Activated CD8-positive, alpha-beta memory T cell treated with anti-CD3 and anti-CD28 coated beads for 36 hours (primary cell): ENCODE data around the gene TM7SF3. TPM values are rescaled to one million over a fixed set of nuclear protein-coding genes. Genes with fewer than 3 reads are reported as not detected.

Experiments
- CTCF ChIA-PET: fragments of 350-600 bp; sonication (Branson Sonifier 250); formaldehyde crosslinking; loops from one replicate; lab custom pipeline; 2021; ENCODE audit warnings: antibody characterized with exemption; lab: Charles Lee
- POLR2A ChIA-PET: fragments of 350-600 bp; sonication (Branson Sonifier 250); formaldehyde crosslinking; loops from one replicate; lab custom pipeline; 2021; ENCODE audit warnings: antibody characterized with exemption; lab: Charles Lee
- total RNA-seq, 2 experiments: library from RNA; stranded (reverse); gene quantifications; one replicate each; pipeline ENCODE4 v1.2.3, GENCODE V29; 2021

The TM7SF3 gene
- total RNA-seq, 2 experiments from 2014 or later, result 38.8 to 45.7 TPM

- ChIA-PET POLR2A (interaction anchor here (0.5 kb wide), 1 partner anchor 1801 kb away, joined by 3 read pairs; no protein-coding TSS in a partner anchor), CTCF (no interaction called here)
These were observed 74.2 kb downstream of the TM7SF3 start for GRCh38 chr12:26939953-26940352.

- ChIA-PET POLR2A (interaction anchor here (0.8 kb wide), 1 partner anchor 310 kb away, joined by 3 read pairs; no protein-coding TSS in a partner anchor), CTCF (no interaction called here)
These were observed 74.9 kb downstream of the TM7SF3 start for GRCh38 chr12:26939192-26939832.

- ChIA-PET POLR2A (interaction anchor here (0.8 kb wide), 1 partner anchor 311 kb away, joined by 3 read pairs; no protein-coding TSS in a partner anchor), CTCF (no interaction called here)
These were observed 75.5 kb downstream of the TM7SF3 start for GRCh38 chr12:26938701-26939062.

- ChIA-PET CTCF (no interaction called here), POLR2A (interaction anchor here (0.8 kb wide), 1 partner anchor 312 kb away, joined by 3 read pairs; no protein-coding TSS in a partner anchor)
These were observed 76.1 kb downstream of the TM7SF3 start, which contains the start of the genes FGFR1OP2 and INTS13 for GRCh38 chr12:26937863-26938700. Gene FGFR1OP2, plus strand, starts transcription at chr12:26938470. Its CDS starts 15,689 bp downstream, at chr12:26954159. Gene INTS13, minus strand, starts transcription at chr12:26937981. Its CDS starts 1,178 bp downstream, at chr12:26936803.

- POLR2A ChIA-PET, result no interaction called here
These were observed 76.7 kb downstream of the TM7SF3 start for GRCh38 chr12:26937443-26937862.

GRCh38 chr12:26936559-26937442, 77.4 kb downstream of the TM7SF3 start:
- POLR2A ChIA-PET, result no interaction called here
- CTCF ChIA-PET, result no interaction called here

More at GRCh38 chr12:26937443-26937862, 76.7 kb downstream of the TM7SF3 start:
- CTCF ChIA-PET, result no interaction called here

GRCh38 chr12:26935636-26936378, 78.4 kb downstream of the TM7SF3 start:
- POLR2A ChIA-PET, result no interaction called here
- CTCF ChIA-PET, result interaction anchor here (1.1 to 1.5 kb wide), 3 partner anchors 51 to 395 kb away, joined by 3 read pairs; partner anchors contain the start of gene TM7SF3

- ChIA-PET CTCF (no interaction called here), POLR2A (interaction anchor here (0.7 kb wide), 1 partner anchor 13 kb away, joined by 4 read pairs; no protein-coding TSS in a partner anchor)
These were observed 84.6 kb downstream of the TM7SF3 start for GRCh38 chr12:26929590-26929989.

GRCh38 chr12:26928661-26929060, 85.5 kb downstream of the TM7SF3 start:
- ChIA-PET CTCF (no interaction called here), POLR2A (no interaction called here)

Other genes starting within 250 kb of the TM7SF3 start
- gene ITPR2, start 181.2 kb downstream of the TM7SF3 start, total RNA-seq, result 10 to 100 TPM; 27.0 to 28.6 TPM
- gene INTS13, start 76.4 kb downstream of the TM7SF3 start, total RNA-seq, result 10 to 100 TPM; 70.0 to 80.6 TPM
- gene FGFR1OP2, start 75.9 kb downstream of the TM7SF3 start, total RNA-seq, result 10 to 100 TPM; 49.1 to 50.5 TPM
- gene MED21, start 8.2 kb upstream of the TM7SF3 start, total RNA-seq, result 10 to 100 TPM; 27.5 to 30.5 TPM
- gene C12orf71, start 68.2 kb upstream of the TM7SF3 start, total RNA-seq, result not detected
- 10 to 100 TPM; 23.8 to 28.8 TPM for gene STK38L, start 229.9 kb upstream of the TM7SF3 start, total RNA-seq